Prostate gland (tissue), 2 donors: ENCODE measurements around the gene ARRB1. TPM values are rescaled to one million over a fixed set of nuclear protein-coding genes. Genes with fewer than 3 reads are reported as not detected.
"Not testable (repeated sequence)": the region's sequence is repeated elsewhere in the genome, so short reads cannot be mapped to it uniquely, and the experiment has no call there.

Source experiments
- DNase-seq: peaks from one replicate; pipeline ENCODE4 v3.0.0-alpha.2; 2019; ENCODE audit warnings: low spot score
- H3K27ac ChIP-seq, 2 donors: fragments of 200-600 bp; sonication (generic); 2 replicates each; pipeline ENCODE4 v1.5.1; 2017 to 2019
- H3K27me3 ChIP-seq: fragments of 200-600 bp; sonication (generic); replicated peaks from 2 replicates; pipeline ENCODE4 v1.5.1; 2019; ENCODE audit not compliant: insufficient read depth
- H3K36me3 ChIP-seq, 2 donors: fragments of 200-600 bp; sonication (generic); 1 replicate in 1 of 2; 2 replicates in 1 of 2; pipeline versions ENCODE4 v1.5.1 to v1.8.1; 2017 to 2019
- H3K4me1 ChIP-seq: fragments of 200-600 bp; sonication (generic); replicated peaks from 2 replicates; pipeline ENCODE4 v1.5.1; 2019
- H3K4me3 ChIP-seq, 2 donors: fragments of 200-600 bp; sonication (generic); 2 replicates each; pipeline ENCODE4 v1.5.1; 2017 to 2019
- H3K9me3 ChIP-seq: fragments of 200-600 bp; sonication (generic); 2 replicates; pipeline ENCODE4 v1.5.1; 2017
- CTCF ChIP-seq, 4 experiments: fragments of 200-600 bp in 2 of 4; fragments of 450-650 bp in 2 of 4; sonication (generic) in 2 of 4; IDR thresholded peaks; 1 replicate in 3 of 4; 2 replicates in 1 of 4; pipeline ENCODE4 v1.5.1; 2016 to 2019; ENCODE audit warnings: antibody characterized with exemption in 4 of 4, mild to moderate bottlenecking in 2 of 4, moderate library complexity in 2 of 4
- POLR2A ChIP-seq: fragments of 450-650 bp; IDR thresholded peaks from one replicate; pipeline ENCODE4 v1.6.1; 2016; ENCODE audit warnings: antibody characterized with exemption, mild to moderate bottlenecking
- POLR2AphosphoS5 ChIP-seq: sonication (generic); formaldehyde crosslinking; IDR thresholded peaks from one replicate; pipeline ENCODE4 v1.6.1; 2017; ENCODE audit warnings: antibody characterized with exemption
- WGBS: methylation state at CpG from one replicate; pipeline ENCODE4 v1.1.5; 2018; 5-methylcytosine and 5-hydroxymethylcytosine counted together
- intact Hi-C: fragments of 100-400 bp; cut with DNase I; formaldehyde crosslinking; loops from one replicate; pipeline ENCODE4 v1.14.2; 2022
- total RNA-seq, 2 donors: library from RNA; depleted of rRNA; stranded (reverse); fragments of >200 nt; gene quantifications; one replicate each; pipeline ENCODE4 v1.1.0, GENCODE V29; 2016

Gene ARRB1
- total RNA-seq, 2 donors from 2014 or later, result 31.9 to 64.7 TPM

- no peaks in the 10 kb centered on the region for H3K9me3 ChIP-seq
- no peaks in the 10 kb centered on the region for H3K27me3 ChIP-seq
- no peaks in the 10 kb centered on the region for H3K36me3 ChIP-seq
- no peak for DNase-seq
- TF ChIP-seq CTCF (IDR thresholded peaks at IDR 0.05) (no peak), POLR2A (no peak), POLR2AphosphoS5 (no peak)
- intact Hi-C loops, result no loop called here
- H3K4me3 ChIP-seq, result no peak overlapping the region
- H3K27ac ChIP-seq, result no peak overlapping the region
- WGBS, result 79% methylated on average over 7 of the region's 7 CpGs
- no peaks in the 10 kb centered on the region for H3K4me1 ChIP-seq
Observed at GRCh38 chr11:75380716-75381420, 29.4 kb upstream of the ARRB1 start.

GRCh38 chr11:75380245-75380644, 28.8 kb upstream of the ARRB1 start:
- no peak for TF ChIP-seq CTCF (IDR thresholded peaks at IDR 0.05)
- TF ChIP-seq POLR2AphosphoS5, result no peak
- TF ChIP-seq POLR2A, result no peak
- Histone ChIP-seq H3K36me3 (no peaks in the 10 kb centered on the region), H3K27ac (no peak overlapping the region), H3K4me1 (no peaks in the 10 kb centered on the region), H3K4me3 (no peak overlapping the region), H3K27me3 (no peaks in the 10 kb centered on the region), H3K9me3 (no peaks in the 10 kb centered on the region)
- DNase-seq, result no peak
- WGBS, result 95% methylated on average over 2 of the region's 2 CpGs
- intact Hi-C loops, result no loop called here

- H3K4me3 ChIP-seq, DNase-seq, H3K36me3 ChIP-seq, H3K9me3 ChIP-seq, H3K27me3 ChIP-seq, H3K4me1 ChIP-seq, intact Hi-C loops, H3K27ac ChIP-seq: not testable (repeated sequence)
- WGBS, result 96% methylated on average over 17 of the region's 17 CpGs
Observed at GRCh38 chr11:75378776-75379175, 27.3 kb upstream of the ARRB1 start.

- TF ChIP-seq POLR2AphosphoS5 (no peak), POLR2A (no peak), CTCF (IDR thresholded peaks at IDR 0.05) (no peak)
- Histone ChIP-seq H3K36me3 (no peaks in the 10 kb centered on the region), H3K27me3 (no peaks in the 10 kb centered on the region), H3K4me3 (no peak overlapping the region), H3K9me3 (no peaks in the 10 kb centered on the region), H3K27ac (peak overlapping the region in 1 of 2 donors; percentile 21), H3K4me1 (peaks cover 9% of the 10 kb centered on the region)
- WGBS, result 83% methylated on average over 9 of the region's 9 CpGs
- intact Hi-C loops, result no loop called here
- DNase-seq, result no peak
Observed at GRCh38 chr11:75376175-75376574, 24.7 kb upstream of the ARRB1 start.

- Histone ChIP-seq H3K4me3 (no peak overlapping the region), H3K36me3 (no peaks in the 10 kb centered on the region), H3K27ac (peak overlapping the region in 1 of 2 donors; percentile 21), H3K27me3 (no peaks in the 10 kb centered on the region), H3K9me3 (no peaks in the 10 kb centered on the region), H3K4me1 (peaks cover 9% of the 10 kb centered on the region)
- 82% methylated on average over 8 of the region's 8 CpGs for WGBS
- intact Hi-C loops, result no loop called here
- no peak for TF ChIP-seq POLR2AphosphoS5
- TF ChIP-seq CTCF (IDR thresholded peaks at IDR 0.05), result no peak
- no peak for TF ChIP-seq POLR2A
- no peak for DNase-seq
Observed at GRCh38 chr11:75375626-75376025, 24.2 kb upstream of the ARRB1 start.
